SJCRH30 (cell line): ENCODE data around the gene YWHAE. TPM values are rescaled to one million over a fixed set of nuclear protein-coding genes. Genes with fewer than 3 reads are reported as not detected.
"Not testable (repeated sequence)": the region's sequence is repeated elsewhere in the genome, so short reads cannot be mapped to it uniquely, and the experiment has no call there.

Experiments
- DNase-seq, 2 experiments: peaks; one replicate each; pipeline ENCODE4 v3.0.0-alpha.2; 2015 to 2020
- H3K27ac ChIP-seq: fragments of 250-450 bp; sonication (Bioruptor Pico); 2 replicates; pipeline ENCODE4 v1.5.1; 2020; ENCODE audit warnings: mild to moderate bottlenecking, moderate library complexity
- H3K27me3 ChIP-seq: fragments of 250-450 bp; sonication (Bioruptor Pico); 2 replicates; pipeline ENCODE4 v1.5.1; 2020; ENCODE audit warnings: mild to moderate bottlenecking, moderate library complexity
- H3K36me3 ChIP-seq: fragments of 250-450 bp; sonication (Bioruptor Pico); 2 replicates; pipeline ENCODE4 v1.5.1; 2020; ENCODE audit warnings: mild to moderate bottlenecking, moderate library complexity
- H3K4me1 ChIP-seq: fragments of 250-450 bp; sonication (Bioruptor Pico); 2 replicates; pipeline ENCODE4 v1.5.1; 2020; ENCODE audit warnings: mild to moderate bottlenecking, moderate library complexity
- H3K4me3 ChIP-seq: fragments of 250-450 bp; sonication (Bioruptor Pico); 2 replicates; pipeline ENCODE4 v1.5.1; 2020; ENCODE audit warnings: mild to moderate bottlenecking, moderate library complexity
- H3K9me3 ChIP-seq: fragments of 250-450 bp; sonication (Bioruptor Pico); replicated peaks from 2 replicates; pipeline ENCODE4 v1.5.1; 2020; ENCODE audit warnings: mild to moderate bottlenecking, moderate library complexity
- total RNA-seq: library from RNA; depleted of rRNA; stranded (reverse); fragments of >200 nt; shearing (Covaris generic); gene quantifications from 2 replicates; pipeline ENCODE4 v1.2.3, GENCODE V29; 2014

Gene YWHAE
- total RNA-seq, 1 experiment from 2014 or later = 592 TPM

DNA sequence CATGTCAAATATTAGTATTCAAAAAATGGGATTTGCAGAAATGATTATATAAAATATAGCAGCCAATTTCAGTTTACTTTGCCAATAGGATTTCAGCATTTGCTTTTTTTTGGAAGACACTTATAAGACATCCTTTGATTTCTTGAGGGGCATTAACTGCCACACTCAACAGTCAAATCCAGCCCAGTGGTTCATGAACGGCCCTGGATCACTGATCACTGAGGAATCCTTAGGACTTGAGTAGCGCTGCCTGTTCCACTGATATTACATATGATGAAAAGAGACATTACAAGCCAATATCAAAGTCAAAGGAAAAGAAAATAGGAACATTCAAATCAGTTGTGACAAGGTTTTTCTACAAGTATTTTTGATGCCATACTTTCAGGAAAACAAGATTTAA is 21.0 kb upstream of the YWHAE start:
- Histone ChIP-seq H3K4me1 (no peaks in the 10 kb centered on the region), H3K4me3 (no peak overlapping the region), H3K27me3 (no peaks in the 10 kb centered on the region), H3K9me3 (no peaks in the 10 kb centered on the region), H3K36me3 (peaks cover 9% of the 10 kb centered on the region), H3K27ac (no peak overlapping the region)
- no peak for DNase-seq

DNA sequence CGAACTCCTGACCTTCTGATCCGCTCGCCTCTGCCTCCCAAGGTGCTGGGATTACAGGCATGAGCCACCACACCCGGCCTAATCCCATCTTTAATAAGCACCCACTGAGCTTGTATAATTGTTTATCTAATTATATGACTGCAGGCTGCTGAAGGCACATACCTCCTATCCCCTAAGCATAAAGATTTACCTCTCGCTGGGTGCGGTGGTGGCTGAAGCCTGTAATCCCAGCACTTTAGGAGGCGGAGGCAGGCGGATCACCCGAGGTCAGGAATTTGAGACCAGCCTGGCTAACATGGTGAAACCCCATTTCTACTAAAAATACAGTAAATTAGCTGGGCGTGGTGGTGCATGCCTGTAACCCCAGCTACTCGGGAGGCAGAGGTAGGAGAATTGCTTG is 20.1 kb upstream of the YWHAE start:
- Histone ChIP-seq H3K4me1 (no peaks in the 10 kb centered on the region), H3K9me3 (no peaks in the 10 kb centered on the region), H3K27ac (no peak overlapping the region), H3K4me3 (no peak overlapping the region), H3K36me3 (peaks cover 9% of the 10 kb centered on the region), H3K27me3 (no peaks in the 10 kb centered on the region)
- no peak for DNase-seq

GRCh38 chr17:1418476-1418875 is 18.5 kb upstream of the YWHAE start:
- H3K4me1 ChIP-seq, H3K27ac ChIP-seq, DNase-seq, H3K9me3 ChIP-seq, H3K36me3 ChIP-seq, H3K27me3 ChIP-seq, H3K4me3 ChIP-seq: not testable (repeated sequence)

DNA sequence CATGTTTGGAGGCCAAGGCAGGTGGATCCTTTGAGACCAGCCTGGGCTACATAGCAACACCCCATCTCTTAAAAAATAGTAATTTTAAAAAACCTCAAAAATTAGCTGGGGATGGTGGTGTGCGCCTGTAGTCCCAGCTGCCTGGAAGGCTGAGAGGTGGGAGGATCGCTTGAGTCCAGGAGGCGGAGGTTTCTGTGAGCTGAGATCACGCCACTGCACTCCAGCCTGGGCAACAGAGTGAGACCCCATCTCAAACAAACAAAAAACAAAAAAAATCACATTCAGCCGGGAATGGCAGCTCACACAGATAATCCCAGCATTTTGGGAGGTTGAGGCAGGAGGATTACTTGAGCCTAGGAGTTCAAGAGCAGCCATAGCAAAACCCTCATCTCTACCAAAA is 16.4 kb upstream of the YWHAE start:
- Histone ChIP-seq H3K4me3 (no peak overlapping the region), H3K27ac (no peak overlapping the region), H3K27me3 (no peaks in the 10 kb centered on the region), H3K36me3 (peaks cover 5% of the 10 kb centered on the region; the same call in 1 of the 2 replicates), H3K9me3 (no peaks in the 10 kb centered on the region), H3K4me1 (peaks cover 10% of the 10 kb centered on the region; the same call in 1 of the 2 replicates)
- DNase-seq = no peak

GRCh38 chr17:1414634-1415033 is 14.6 kb upstream of the YWHAE start:
- Histone ChIP-seq H3K4me1 (peaks cover 10% of the 10 kb centered on the region; the same call in 1 of the 2 replicates), H3K4me3 (no peak overlapping the region), H3K27ac (no peak overlapping the region), H3K9me3 (no peaks in the 10 kb centered on the region), H3K27me3 (no peaks in the 10 kb centered on the region), H3K36me3 (no peaks in the 10 kb centered on the region)
- DNase-seq = peak in 1 of 2 experiments; percentile 20

DNA sequence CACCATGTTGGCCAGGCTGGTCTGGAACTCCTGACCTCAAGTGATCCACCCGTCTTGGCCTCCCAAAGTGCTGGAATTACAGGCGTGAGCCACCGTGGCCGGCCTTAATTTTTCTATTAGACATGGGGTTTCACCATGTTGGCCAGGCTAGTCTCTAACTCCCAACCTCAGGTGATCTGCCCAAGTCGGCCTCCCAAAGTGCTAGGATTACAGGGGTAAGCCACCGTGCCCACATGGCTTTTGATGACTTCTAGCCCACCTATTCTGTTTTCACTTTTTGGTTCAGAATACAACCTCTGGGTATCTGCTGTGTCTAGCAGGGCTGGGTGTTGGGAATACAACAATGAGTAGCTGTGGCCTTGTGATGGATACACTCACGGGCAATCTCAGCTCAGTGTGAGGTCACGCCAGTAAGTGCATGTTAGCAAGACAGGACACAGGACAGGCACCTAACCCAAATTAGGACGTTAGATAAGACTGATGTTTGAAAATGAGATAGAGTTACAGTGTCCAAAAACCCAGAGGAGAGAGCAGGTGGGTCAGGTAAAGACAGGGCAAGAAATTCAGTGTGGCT is 14.1 kb upstream of the YWHAE start:
- no peaks in the 10 kb centered on the region for H3K27me3 ChIP-seq
- H3K27ac ChIP-seq = no peak overlapping the region
- no peaks in the 10 kb centered on the region for H3K9me3 ChIP-seq
- no peak overlapping the region for H3K4me3 ChIP-seq
- H3K36me3 ChIP-seq = no peaks in the 10 kb centered on the region
- DNase-seq = no peak
- peaks cover 10% of the 10 kb centered on the region; the same call in 1 of the 2 replicates for H3K4me1 ChIP-seq

- Histone ChIP-seq H3K27ac (peak overlapping the region; percentile 9; the same call in 1 of the 2 replicates), H3K27me3 (no peaks in the 10 kb centered on the region), H3K4me1 (peaks cover 10% of the 10 kb centered on the region; the same call in 1 of the 2 replicates), H3K9me3 (no peaks in the 10 kb centered on the region), H3K4me3 (no peak overlapping the region), H3K36me3 (no peaks in the 10 kb centered on the region)
- DNase-seq = peak; percentile 85 to 88
These were observed 13.3 kb upstream of the YWHAE start for GRCh38 chr17:1413281-1413791.

GRCh38 chr17:1412185-1413110 is 12.4 kb upstream of the YWHAE start:
- Histone ChIP-seq H3K27me3 (no peaks in the 10 kb centered on the region), H3K4me3 (no peak overlapping the region), H3K4me1 (peaks cover 10% of the 10 kb centered on the region; the same call in 1 of the 2 replicates), H3K9me3 (no peaks in the 10 kb centered on the region), H3K36me3 (no peaks in the 10 kb centered on the region), H3K27ac (peak overlapping the region; percentile 9; the same call in 1 of the 2 replicates)
- peak; percentile 20 to 27 for DNase-seq

DNA sequence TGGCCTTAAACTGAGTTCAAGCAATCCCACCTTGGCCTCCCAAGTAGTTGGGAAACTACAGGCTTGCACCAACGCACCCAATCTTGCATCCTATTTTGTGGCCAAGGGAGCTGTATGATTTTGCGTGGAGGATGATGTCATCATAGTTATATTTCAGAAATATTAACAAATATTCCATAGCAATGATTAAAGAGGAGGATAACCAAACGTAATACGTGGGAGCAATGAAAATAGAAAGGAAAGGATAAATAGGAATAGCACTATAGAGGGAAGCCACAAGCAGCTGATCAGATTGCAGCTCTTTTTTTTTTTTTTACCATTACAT is 2.2 kb upstream of the YWHAE start:
- Histone ChIP-seq H3K36me3 (peaks cover 10% of the 10 kb centered on the region), H3K4me3 (no peak overlapping the region), H3K27me3 (no peaks in the 10 kb centered on the region), H3K4me1 (peaks cover 6% of the 10 kb centered on the region; the same call in 1 of the 2 replicates), H3K9me3 (no peaks in the 10 kb centered on the region), H3K27ac (no peak overlapping the region)
- DNase-seq = no peak

DNA sequence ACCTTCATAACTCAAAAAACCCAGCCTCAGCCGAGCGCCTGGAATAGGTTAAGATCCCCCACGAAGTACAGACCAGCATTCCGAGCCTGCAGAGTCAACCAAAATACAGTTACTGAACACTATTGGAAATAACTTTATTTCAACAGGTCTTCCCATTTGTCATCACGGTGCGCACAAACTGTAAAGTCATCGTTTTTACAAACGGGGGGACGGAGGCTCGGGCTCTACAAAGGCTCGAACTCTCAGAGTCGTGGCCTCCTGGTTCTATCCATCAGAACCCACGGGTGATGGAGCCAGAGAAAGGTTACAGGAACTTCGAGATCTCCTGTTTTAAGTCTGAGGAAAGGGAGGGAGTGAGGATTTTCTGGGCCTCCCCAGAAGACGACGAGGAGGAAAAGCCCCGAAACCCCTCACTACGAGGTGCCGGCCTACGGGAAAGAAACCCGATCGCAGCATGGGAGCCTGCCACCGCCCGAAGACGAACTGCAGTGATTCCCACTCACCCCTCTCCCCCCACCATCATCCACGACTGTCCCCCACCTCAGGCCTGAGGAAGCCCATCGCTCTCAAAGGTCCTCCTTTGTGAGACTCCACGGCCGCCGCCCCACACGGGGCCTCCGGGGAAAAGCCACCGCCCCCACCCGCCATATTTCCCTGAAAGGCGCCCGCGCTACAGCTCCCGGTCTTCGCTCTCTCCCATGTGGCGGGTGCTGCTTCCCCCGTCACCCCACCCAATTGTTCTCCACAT is 917 bp downstream of the YWHAE start:
- Histone ChIP-seq H3K4me1 (no peaks in the 10 kb centered on the region), H3K27me3 (no peaks in the 10 kb centered on the region), H3K27ac (peak overlapping the region; percentile 95), H3K9me3 (no peaks in the 10 kb centered on the region), H3K4me3 (peak overlapping the region; percentile 91), H3K36me3 (peaks cover 17% of the 10 kb centered on the region)
- peak in 1 of 2 experiments; percentile 46 for DNase-seq

DNA sequence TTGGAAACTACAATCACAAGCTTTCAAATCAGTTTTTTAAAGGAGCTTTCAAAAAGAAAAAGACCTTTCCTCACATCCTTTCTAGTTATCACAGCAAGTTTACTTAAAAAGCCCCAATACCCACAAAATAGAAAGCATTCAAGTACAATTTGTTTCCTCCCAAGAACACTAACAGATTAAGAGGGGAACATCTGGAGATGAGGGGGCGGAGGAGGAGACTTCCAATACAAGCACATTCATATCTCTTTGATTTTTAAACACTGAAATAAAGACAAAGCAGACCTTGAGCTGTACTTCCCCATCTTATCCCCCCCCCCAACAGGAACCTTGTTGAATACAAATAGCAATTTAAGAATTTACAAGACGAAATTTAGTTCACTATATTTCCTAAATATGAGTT is 2.0 kb downstream of the YWHAE start:
- Histone ChIP-seq H3K27me3 (no peaks in the 10 kb centered on the region), H3K9me3 (no peaks in the 10 kb centered on the region), H3K4me3 (peak overlapping the region; percentile 91), H3K36me3 (peaks cover 17% of the 10 kb centered on the region), H3K27ac (no peak overlapping the region), H3K4me1 (no peaks in the 10 kb centered on the region)
- DNase-seq = no peak

DNA sequence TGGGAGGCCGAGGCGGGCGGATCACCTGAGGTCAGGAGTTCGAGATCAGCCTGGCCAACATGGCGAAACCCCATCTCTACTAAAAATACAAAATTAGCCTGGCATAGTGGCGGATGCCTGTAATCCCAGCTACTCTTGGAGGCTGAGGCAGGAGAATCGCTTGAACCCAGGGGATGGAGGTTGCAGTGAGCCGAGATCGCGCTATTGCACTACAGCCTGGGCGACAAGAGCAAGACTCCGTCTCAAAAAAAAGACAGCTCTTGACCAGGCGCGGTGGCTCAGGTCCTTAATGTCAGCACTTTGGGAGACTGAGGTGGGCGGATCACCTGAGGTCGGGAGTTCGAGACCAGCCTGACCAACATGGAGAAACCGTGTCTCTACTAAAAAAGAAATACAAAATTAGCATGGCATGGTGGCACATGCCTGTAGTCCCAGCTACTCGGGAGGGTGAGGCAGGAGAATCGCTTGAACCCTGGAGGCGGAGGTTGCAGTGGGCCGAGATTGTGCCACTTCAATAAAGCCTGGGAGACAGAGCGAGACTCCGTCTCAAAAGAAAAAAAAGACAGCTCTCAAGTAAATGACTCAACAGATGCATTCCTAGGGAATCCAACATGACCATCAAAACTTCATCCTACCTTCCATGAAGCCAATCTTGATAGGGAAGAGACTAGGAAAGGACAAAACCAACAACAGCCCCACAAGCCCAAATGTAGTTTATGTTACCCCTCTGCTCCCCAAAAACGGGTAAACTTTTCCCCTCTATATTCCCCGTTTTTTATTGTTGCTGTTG is 4.0 kb downstream of the YWHAE start:
- H3K36me3 ChIP-seq = peaks cover 17% of the 10 kb centered on the region
- not testable (repeated sequence) for H3K9me3 ChIP-seq, H3K27me3 ChIP-seq, DNase-seq, H3K4me1 ChIP-seq, H3K4me3 ChIP-seq, H3K27ac ChIP-seq

GRCh38 chr17:1391577-1391976 is 8.4 kb downstream of the YWHAE start:
- Histone ChIP-seq H3K9me3 (no peaks in the 10 kb centered on the region), H3K4me1 (peaks cover 3% of the 10 kb centered on the region; the same call in 1 of the 2 replicates), H3K4me3 (no peak overlapping the region), H3K27ac (no peak overlapping the region), H3K36me3 (peaks cover 7% of the 10 kb centered on the region; the same call in 1 of the 2 replicates), H3K27me3 (no peaks in the 10 kb centered on the region)
- DNase-seq = no peak
